HG02840 (cell line): Measurements from ENCODE around the gene ABHD14A.

Experiments
- ATAC-seq: cut with Tn5 transposase; IDR thresholded peaks from one replicate; pipeline ENCODE4 v1.9.1; 2021; ENCODE audit warnings: mild to moderate bottlenecking, moderate library complexity, moderate number of reproducible peaks; ENCODE audit not compliant: unreplicated experiment, low FRiP score

Gene ABHD14A

GRCh38 chr3:51968883-51969678 lies 5.8 kb upstream of the ABHD14A start:
- ATAC-seq: no peak

GRCh38 chr3:51969841-51970240 lies 5.0 kb upstream of the ABHD14A start:
- ATAC-seq: no peak

- no peak for ATAC-seq
Observed at GRCh38 chr3:51970606-51971300, 4.1 kb upstream of the ABHD14A start.

- ATAC-seq: no peak
Observed at GRCh38 chr3:51971350-51971749, 3.5 kb upstream of the ABHD14A start.

GRCh38 chr3:51974277-51974962 lies 444 bp upstream of the ABHD14A start:
- no peak for ATAC-seq

- no peak for ATAC-seq
Observed at GRCh38 chr3:51975852-51976549, 1.1 kb downstream of the ABHD14A start.

GRCh38 chr3:51977446-51978142 lies 2.7 kb downstream of the ABHD14A start:
- no peak for ATAC-seq

GRCh38 chr3:51978143-51978502 lies 3.3 kb downstream of the ABHD14A start:
- no peak for ATAC-seq

- no peak for ATAC-seq
Observed at GRCh38 chr3:51980253-51980652, 5.4 kb downstream of the ABHD14A start.

GRCh38 chr3:51982352-51982837 lies 7.5 kb downstream of the ABHD14A start:
- ATAC-seq: peak; percentile 30

GRCh38 chr3:51982838-51983577 lies 8.1 kb downstream of the ABHD14A start, which contains the start of gene ACY1:
TSS of gene ACY1 (plus strand) at chr3:51983535. CDS start at chr3:51984065, 530 bp downstream.
- peak; percentile 64 for ATAC-seq

- no peak for ATAC-seq
Observed at GRCh38 chr3:51983578-51984268, 8.9 kb downstream of the ABHD14A start.

GRCh38 chr3:51984269-51984647 lies 9.4 kb downstream of the ABHD14A start:
- no peak for ATAC-seq

- no peak for ATAC-seq
Observed at GRCh38 chr3:51985063-51985462, 10.2 kb downstream of the ABHD14A start.

GRCh38 chr3:51986010-51986947 lies 11.4 kb downstream of the ABHD14A start:
- ATAC-seq: no peak

GRCh38 chr3:51987568-51987967 lies 12.7 kb downstream of the ABHD14A start:
- ATAC-seq: no peak

GRCh38 chr3:51988286-51989146 lies 13.7 kb downstream of the ABHD14A start:
- no peak for ATAC-seq
